ENCODE data around the gene L3MBTL2.

L3MBTL2 gene

GRCh38 chr22:41261541-41262249, 56.6 kb downstream of the L3MBTL2 start:
- no peak for TF ChIP-seq CTCF (IDR thresholded peaks at IDR 0.05; ENCODE audit: insufficient read depth, low read length, poor library complexity, severe bottlenecking)
- Histone ChIP-seq H3K4me3 (replicated peaks; ENCODE audit: low read depth, low read length) (no peak overlapping the region), H3K27me3 (replicated peaks; ENCODE audit: control insufficient read depth, insufficient read depth, low read length) (no peaks in the 10 kb centered on the region), H3K36me3 (ENCODE audit: control insufficient read depth, insufficient read depth, low read length) (peaks cover 52% of the 10 kb centered on the region)
- no peak for DNase-seq (ENCODE audit: extremely low read depth, insufficient read length)

- DNase-seq (ENCODE audit: extremely low read depth, insufficient read length) = no peak
- peaks cover 48% of the 10 kb centered on the region for H3K36me3 ChIP-seq (ENCODE audit: control insufficient read depth, insufficient read depth, low read length)
- H3K4me3 ChIP-seq (replicated peaks; ENCODE audit: low read depth, low read length) = no peak overlapping the region
- no peak for TF ChIP-seq CTCF (IDR thresholded peaks at IDR 0.05; ENCODE audit: insufficient read depth, low read length, poor library complexity, severe bottlenecking)
- H3K27me3 ChIP-seq (replicated peaks; ENCODE audit: control insufficient read depth, insufficient read depth, low read length) = no peaks in the 10 kb centered on the region
Measured at GRCh38 chr22:41262250-41262765, 57.2 kb downstream of the L3MBTL2 start.

- no peak for TF ChIP-seq CTCF (IDR thresholded peaks at IDR 0.05; ENCODE audit: insufficient read depth, low read length, poor library complexity, severe bottlenecking)
- H3K4me3 ChIP-seq (replicated peaks; ENCODE audit: low read depth, low read length) = no peak overlapping the region
- no peak for DNase-seq (ENCODE audit: extremely low read depth, insufficient read length)
- no peaks in the 10 kb centered on the region for H3K27me3 ChIP-seq (replicated peaks; ENCODE audit: control insufficient read depth, insufficient read depth, low read length)
- H3K36me3 ChIP-seq (ENCODE audit: control insufficient read depth, insufficient read depth, low read length) = peaks cover 52% of the 10 kb centered on the region
Measured at GRCh38 chr22:41263704-41264103, 58.6 kb downstream of the L3MBTL2 start.

GRCh38 chr22:41264408-41264941, 59.4 kb downstream of the L3MBTL2 start:
- no peak for DNase-seq (ENCODE audit: extremely low read depth, insufficient read length)
- Histone ChIP-seq H3K4me3 (replicated peaks; ENCODE audit: low read depth, low read length) (no peak overlapping the region), H3K36me3 (ENCODE audit: control insufficient read depth, insufficient read depth, low read length) (peaks cover 50% of the 10 kb centered on the region), H3K27me3 (replicated peaks; ENCODE audit: control insufficient read depth, insufficient read depth, low read length) (no peaks in the 10 kb centered on the region)
- TF ChIP-seq CTCF (IDR thresholded peaks at IDR 0.05; ENCODE audit: insufficient read depth, low read length, poor library complexity, severe bottlenecking) = no peak

GRCh38 chr22:41267958-41268357, 62.8 kb downstream of the L3MBTL2 start:
- Histone ChIP-seq H3K27me3 (replicated peaks; ENCODE audit: control insufficient read depth, insufficient read depth, low read length) (no peaks in the 10 kb centered on the region), H3K4me3 (replicated peaks; ENCODE audit: low read depth, low read length) (no peak overlapping the region), H3K36me3 (ENCODE audit: control insufficient read depth, insufficient read depth, low read length) (peaks cover 51% of the 10 kb centered on the region)
- no peak for DNase-seq (ENCODE audit: extremely low read depth, insufficient read length)
- TF ChIP-seq CTCF (IDR thresholded peaks at IDR 0.05; ENCODE audit: insufficient read depth, low read length, poor library complexity, severe bottlenecking) = no peak
